ENCODE results near the gene RDH12. TPM values are rescaled to one million over a fixed set of nuclear protein-coding genes. Genes with fewer than 3 reads are reported as not detected.
A peak's percentile ranks its signal among the peaks of the same experiment; 100 is the strongest.

RDH12 gene
- total RNA-seq, 3 donors from 2014 or later: not detected

GRCh38 chr14:67679006-67679405, 22.7 kb upstream of the RDH12 start:
- no peaks in the 10 kb centered on the region for H3K36me3 ChIP-seq (ENCODE audit: low read depth)
- ATAC-seq (no peak), DNase-seq (no peak)
- intact Hi-C loops (cut with DNase I, micrococcal nuclease): no loop called here
- peaks cover 5% of the 10 kb centered on the region for H3K4me1 ChIP-seq (ENCODE audit: low read depth)
- no peak for TF ChIP-seq CTCF (IDR thresholded peaks at IDR 0.05)
- H3K4me3 ChIP-seq: no peak overlapping the region
- H3K9me3 ChIP-seq: no peaks in the 10 kb centered on the region

GRCh38 chr14:67680121-67680602, 21.5 kb upstream of the RDH12 start:
- Histone ChIP-seq H3K4me3 (no peak overlapping the region), H3K4me1 (ENCODE audit: low read depth) (peaks cover 4% of the 10 kb centered on the region), H3K9me3 (no peaks in the 10 kb centered on the region), H3K36me3 (ENCODE audit: low read depth) (no peaks in the 10 kb centered on the region)
- TF ChIP-seq CTCF (IDR thresholded peaks at IDR 0.05): no peak
- intact Hi-C loops (cut with DNase I, micrococcal nuclease): no loop called here
- ATAC-seq (peak; percentile 24), DNase-seq (no peak)

GRCh38 chr14:67680941-67681340, 20.7 kb upstream of the RDH12 start:
- TF ChIP-seq CTCF (IDR thresholded peaks at IDR 0.05): no peak
- H3K4me1 ChIP-seq (ENCODE audit: low read depth): no peaks in the 10 kb centered on the region
- no peak overlapping the region for H3K4me3 ChIP-seq
- peak; percentile 46 for ATAC-seq
- no peaks in the 10 kb centered on the region for H3K9me3 ChIP-seq
- peak in 1 of 3 donors; percentile 25 for DNase-seq
- intact Hi-C loops (cut with DNase I, micrococcal nuclease): no loop called here
- no peaks in the 10 kb centered on the region for H3K36me3 ChIP-seq (ENCODE audit: low read depth)

GRCh38 chr14:67683842-67684241, 17.8 kb upstream of the RDH12 start:
- DNase-seq (no peak), ATAC-seq (no peak)
- Histone ChIP-seq H3K9me3 (no peaks in the 10 kb centered on the region), H3K4me1 (ENCODE audit: low read depth) (no peaks in the 10 kb centered on the region), H3K36me3 (ENCODE audit: low read depth) (no peaks in the 10 kb centered on the region), H3K4me3 (no peak overlapping the region)
- intact Hi-C loops (cut with DNase I, micrococcal nuclease): no loop called here
- no peak for TF ChIP-seq CTCF (IDR thresholded peaks at IDR 0.05)

GRCh38 chr14:67690011-67690410, 11.7 kb upstream of the RDH12 start:
- ATAC-seq (no peak), DNase-seq (no peak)
- Histone ChIP-seq H3K4me3 (no peak overlapping the region), H3K36me3 (ENCODE audit: low read depth) (peaks cover 8% of the 10 kb centered on the region), H3K9me3 (no peaks in the 10 kb centered on the region), H3K4me1 (ENCODE audit: low read depth) (no peaks in the 10 kb centered on the region)
- no peak for TF ChIP-seq CTCF (IDR thresholded peaks at IDR 0.05)
- intact Hi-C loops (cut with DNase I, micrococcal nuclease): no loop called here

All from mucosa of descending colon (tissue), 3 donors.